HepG2 (cell line): ENCODE results near the gene DNAH8. TPM values are rescaled to one million over a fixed set of nuclear protein-coding genes. Genes with fewer than 3 reads are reported as not detected.

Source experiments
- ATAC-seq: fragments of 200-7000 bp; cut with Tn5 transposase; 3 replicates; pipeline ENCODE4 v1.9.1; 2020; ENCODE audit warnings: mild to moderate bottlenecking, moderate library complexity
- BruUV-seq: library from RNA; stranded (reverse); fragments of 400-500 nt; replicated peaks from 2 replicates; lab custom pipeline; 2021; lab: Mats Ljungman, UMichigan
- CTCF ChIA-PET: fragments of 300-600 bp; formaldehyde crosslinking; extraction: SDS; loops from one replicate; lab custom pipeline; 2021; ENCODE audit warnings: low total read pairs, inconsistent platforms, low intra/inter-chr PET ratio; lab: Yijun Ruan, JAX
- POLR2A ChIA-PET: fragments of 350-600 bp; sonication (Branson Sonifier 250); formaldehyde crosslinking; loops from one replicate; lab custom pipeline; 2020; ENCODE audit warnings: antibody characterized with exemption, inconsistent platforms; lab: Yijun Ruan, JAX
- DNase-seq: peaks from one replicate; pipeline ENCODE4 v3.0.0-alpha.2; 2015; ENCODE audit warnings: low spot score
- FAIRE-seq: peaks from 3 replicates; lab custom pipeline; 2011; peaks lifted over from hg19 to GRCh38; lab: Jason Lieb, UNC
- H2AFZ ChIP-seq: one replicate; pipeline ENCODE4 v1.6.1; 2011; ENCODE audit warnings: low read length, inconsistent platforms
- H3K27ac ChIP-seq: fragments of 300-600 bp; 3 replicates; pipeline ENCODE4 v1.8.0; 2011; ENCODE audit warnings: mixed run types, mild to moderate bottlenecking, mixed read lengths, low read length, inconsistent platforms; ENCODE audit not compliant: insufficient read depth; ENCODE audit errors: extremely low read length
- H3K27me3 ChIP-seq, 2 experiments: fragments of 200-600 bp in 1 of 2; 2 replicates in 1 of 2; 3 replicates in 1 of 2; pipeline versions ENCODE4 v1.6.0 to v1.8.0; 2011; ENCODE audit warnings: low read length in 2 of 2, mild to moderate bottlenecking in 2 of 2, moderate library complexity in 2 of 2, inconsistent platforms in 1 of 2; ENCODE audit not compliant: insufficient read depth in 2 of 2, control insufficient read depth in 1 of 2
- H3K36me3 ChIP-seq, 2 experiments: fragments of 200-600 bp in 1 of 2; replicated peaks in 1 of 2; 2 replicates in 1 of 2; 3 replicates in 1 of 2; pipeline versions ENCODE4 v1.5.1 to v1.8.0; 2011; ENCODE audit warnings: low read length in 2 of 2, inconsistent platforms in 1 of 2; ENCODE audit not compliant: insufficient read depth in 2 of 2, control insufficient read depth in 1 of 2
- H3K4me1 ChIP-seq: 2 replicates; pipeline ENCODE4 v1.5.1; 2012; ENCODE audit warnings: low read length, inconsistent platforms; ENCODE audit not compliant: insufficient read depth
- H3K4me2 ChIP-seq: 2 replicates; pipeline ENCODE4 v1.6.0; 2011; ENCODE audit warnings: low read depth, low read length, inconsistent platforms
- H3K4me3 ChIP-seq, 3 experiments: fragments of 200-600 bp in 1 of 3; sonication (generic), shearing (Covaris generic) in 1 of 3; replicated peaks in 1 of 3; 2 replicates each; pipeline ENCODE4 v1.5.1; 2011 to 2016; ENCODE audit warnings: low read length in 3 of 3, inconsistent platforms in 2 of 3, low read depth in 2 of 3, mild to moderate bottlenecking in 2 of 3, control low read depth in 1 of 3, mixed read lengths in 1 of 3; ENCODE audit not compliant: insufficient read depth in 1 of 3
- H3K79me2 ChIP-seq: one replicate; pipeline ENCODE4 v1.6.1; 2011; ENCODE audit warnings: low read length, inconsistent platforms; ENCODE audit not compliant: insufficient read depth
- H3K9ac ChIP-seq: 2 replicates; pipeline ENCODE4 v1.6.0; 2011; ENCODE audit warnings: mild to moderate bottlenecking, low read depth, low read length, inconsistent platforms; ENCODE audit not compliant: insufficient read depth
- H3K9me3 ChIP-seq: 2 replicates; pipeline ENCODE4 v1.5.1; 2012; ENCODE audit warnings: mild to moderate bottlenecking, low read length
- H4K20me1 ChIP-seq: 2 replicates; pipeline ENCODE4 v1.6.0; 2011; ENCODE audit warnings: inconsistent platforms, mild to moderate bottlenecking, low read length, moderate library complexity; ENCODE audit not compliant: insufficient read depth
- ARNT ChIP-seq: fragments of 450-650 bp; IDR thresholded peaks from 2 replicates; pipeline ENCODE4 v1.6.1; 2017
- NAIF1 ChIP-seq: sonication (generic); formaldehyde crosslinking; IDR thresholded peaks from 2 replicates; pipeline ENCODE4 v1.5.0; 2020; ENCODE audit warnings: mild to moderate bottlenecking, missing genetic modification reagents, borderline replicate concordance
- ZNF615 ChIP-seq: sonication (generic); formaldehyde crosslinking; IDR thresholded peaks from 2 replicates; pipeline ENCODE4 v1.5.0; 2020; ENCODE audit warnings: mild to moderate bottlenecking, missing genetic modification reagents, borderline replicate concordance
- ZNF788 ChIP-seq: sonication (generic); formaldehyde crosslinking; IDR thresholded peaks from 2 replicates; pipeline ENCODE4 v1.5.0; 2020; ENCODE audit warnings: mild to moderate bottlenecking, missing genetic modification reagents, borderline replicate concordance
- WGBS: methylation state at CpG from one replicate; pipeline ENCODE4 v1.1.6; 2017; ENCODE audit warnings: low lambda C conversion rate; 5-methylcytosine and 5-hydroxymethylcytosine counted together
- in situ Hi-C: cut with HindIII; loops from 2 replicates; pipeline ENCODE4 v1.10.0; 2017; ENCODE audit warnings: low pct_unique_long_range_greater_than_20kb; ENCODE audit not compliant: extremely low pct_ligation_motif_present
- intact Hi-C: fragments of 100-400 bp; cut with micrococcal nuclease; formaldehyde crosslinking; loops from one replicate; pipeline ENCODE4 v1.10.0; 2022; ENCODE audit not compliant: unreplicated experiment
- polyA plus RNA-seq, 8 experiments: library from polyadenylated mRNA; depleted of rRNA in 3 of 8; stranded (reverse) in 7 of 8; unstranded in 1 of 8; fragments of >200 nt; fragmentation: Illumina TruSeq in 4 of 8; extraction: Trizol in 4 of 8; gene quantifications; 2 replicates each; pipeline versions ENCODE4 v1.2.1 to v1.2.3, GENCODE V29; 2011 to 2016; ENCODE audit warnings: low read depth in 4 of 8, missing spikeins in 1 of 8, mixed read lengths in 1 of 8; ENCODE audit not compliant: insufficient read depth in 1 of 8
- total RNA-seq, 5 experiments: library from RNA; depleted of rRNA; stranded (reverse); fragments of >200 nt; fragmentation: Illumina TruSeq; extraction: Trizol; gene quantifications; 2 replicates each; pipeline ENCODE4 v1.2.3, GENCODE V29; 2016; ENCODE audit warnings: low read depth in 1 of 5
- TF ChIP-seq, protein P1 (sequence below): sonication (generic); formaldehyde crosslinking; IDR thresholded peaks from 2 replicates; pipeline ENCODE4 v1.4.0; 2020; ENCODE audit warnings: missing genetic modification reagents
- TF ChIP-seq, protein P2 (sequence below): sonication (generic); formaldehyde crosslinking; IDR thresholded peaks from 2 replicates; pipeline ENCODE4 v1.8.0; 2022; ENCODE audit warnings: missing genetic modification reagents, mild to moderate bottlenecking, borderline replicate concordance

The DNAH8 gene
- total and polyA plus RNA-seq, 2 of the 13 experiments (the other 11 are each of a cell fraction or from before 2014, with no cell fraction given): not detected

DNA sequence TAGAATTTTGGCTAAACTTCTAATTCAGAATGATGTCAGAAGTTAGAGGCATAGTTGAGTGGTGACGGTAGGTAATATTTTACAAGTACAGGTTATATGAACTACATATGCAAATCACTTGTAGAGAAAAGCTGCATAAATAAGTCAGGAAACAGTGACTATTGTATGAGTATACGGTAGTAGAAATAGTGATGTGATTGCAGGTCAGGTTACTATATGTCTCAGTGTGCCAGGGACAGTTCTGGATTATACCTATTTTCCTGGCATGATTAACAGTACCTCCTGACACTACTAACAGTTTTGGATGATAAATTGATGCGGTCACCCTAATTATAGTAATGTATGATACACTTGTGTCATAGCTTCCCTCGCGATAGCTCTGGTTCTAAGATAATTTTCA, 9.2 kb downstream of the DNAH8 start (continued):
- TF ChIP-seq, protein P1, sequence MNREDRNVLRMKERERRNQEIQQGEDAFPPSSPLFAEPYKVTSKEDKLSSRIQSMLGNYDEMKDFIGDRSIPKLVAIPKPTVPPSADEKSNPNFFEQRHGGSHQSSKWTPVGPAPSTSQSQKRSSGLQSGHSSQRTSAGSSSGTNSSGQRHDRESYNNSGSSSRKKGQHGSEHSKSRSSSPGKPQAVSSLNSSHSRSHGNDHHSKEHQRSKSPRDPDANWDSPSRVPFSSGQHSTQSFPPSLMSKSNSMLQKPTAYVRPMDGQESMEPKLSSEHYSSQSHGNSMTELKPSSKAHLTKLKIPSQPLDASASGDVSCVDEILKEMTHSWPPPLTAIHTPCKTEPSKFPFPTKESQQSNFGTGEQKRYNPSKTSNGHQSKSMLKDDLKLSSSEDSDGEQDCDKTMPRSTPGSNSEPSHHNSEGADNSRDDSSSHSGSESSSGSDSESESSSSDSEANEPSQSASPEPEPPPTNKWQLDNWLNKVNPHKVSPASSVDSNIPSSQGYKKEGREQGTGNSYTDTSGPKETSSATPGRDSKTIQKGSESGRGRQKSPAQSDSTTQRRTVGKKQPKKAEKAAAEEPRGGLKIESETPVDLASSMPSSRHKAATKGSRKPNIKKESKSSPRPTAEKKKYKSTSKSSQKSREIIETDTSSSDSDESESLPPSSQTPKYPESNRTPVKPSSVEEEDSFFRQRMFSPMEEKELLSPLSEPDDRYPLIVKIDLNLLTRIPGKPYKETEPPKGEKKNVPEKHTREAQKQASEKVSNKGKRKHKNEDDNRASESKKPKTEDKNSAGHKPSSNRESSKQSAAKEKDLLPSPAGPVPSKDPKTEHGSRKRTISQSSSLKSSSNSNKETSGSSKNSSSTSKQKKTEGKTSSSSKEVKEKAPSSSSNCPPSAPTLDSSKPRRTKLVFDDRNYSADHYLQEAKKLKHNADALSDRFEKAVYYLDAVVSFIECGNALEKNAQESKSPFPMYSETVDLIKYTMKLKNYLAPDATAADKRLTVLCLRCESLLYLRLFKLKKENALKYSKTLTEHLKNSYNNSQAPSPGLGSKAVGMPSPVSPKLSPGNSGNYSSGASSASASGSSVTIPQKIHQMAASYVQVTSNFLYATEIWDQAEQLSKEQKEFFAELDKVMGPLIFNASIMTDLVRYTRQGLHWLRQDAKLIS (CRISPR knock-in tag): no peak
- TF ChIP-seq ARNT (no peak), ZNF788 (CRISPR knock-in tag) (no peak)
- TF ChIP-seq, protein P2, sequence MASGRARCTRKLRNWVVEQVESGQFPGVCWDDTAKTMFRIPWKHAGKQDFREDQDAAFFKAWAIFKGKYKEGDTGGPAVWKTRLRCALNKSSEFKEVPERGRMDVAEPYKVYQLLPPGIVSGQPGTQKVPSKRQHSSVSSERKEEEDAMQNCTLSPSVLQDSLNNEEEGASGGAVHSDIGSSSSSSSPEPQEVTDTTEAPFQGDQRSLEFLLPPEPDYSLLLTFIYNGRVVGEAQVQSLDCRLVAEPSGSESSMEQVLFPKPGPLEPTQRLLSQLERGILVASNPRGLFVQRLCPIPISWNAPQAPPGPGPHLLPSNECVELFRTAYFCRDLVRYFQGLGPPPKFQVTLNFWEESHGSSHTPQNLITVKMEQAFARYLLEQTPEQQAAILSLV: no peak

DNA sequence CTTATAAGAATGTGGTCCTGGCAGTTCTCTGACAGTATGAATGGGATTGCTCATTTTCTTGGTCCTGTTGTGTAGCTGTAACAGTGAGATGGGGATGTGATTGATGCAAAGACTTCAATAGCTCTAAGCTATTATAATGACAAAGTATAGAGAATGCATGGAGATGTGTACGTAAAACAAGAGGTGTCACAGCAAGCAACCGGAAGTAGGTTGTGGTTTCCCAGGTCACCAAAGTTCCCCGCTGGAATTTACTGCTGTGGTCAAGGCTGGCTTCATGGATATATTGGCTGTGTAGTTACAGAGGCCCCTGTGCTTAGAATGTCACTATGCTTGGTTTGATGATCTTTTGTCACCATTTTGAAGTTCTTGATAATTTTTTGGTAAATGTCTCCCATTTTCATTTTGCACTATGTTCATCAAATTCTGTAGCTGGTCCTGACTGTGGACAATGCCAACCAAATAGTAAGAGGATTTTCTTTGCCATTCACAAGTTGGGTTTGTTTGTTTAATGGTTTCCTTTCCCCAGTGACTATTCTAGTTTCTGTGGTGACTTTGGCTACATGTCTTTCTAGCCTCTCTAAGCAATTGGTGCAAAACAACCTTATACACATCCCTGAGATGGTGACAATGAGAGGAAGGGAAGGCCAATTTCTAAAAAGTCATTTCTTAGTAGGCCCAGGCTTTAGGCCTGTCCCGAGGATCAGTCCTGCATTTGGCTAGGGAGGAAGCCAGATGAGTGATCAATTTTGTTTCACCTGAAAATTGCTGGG, 10.5 kb downstream of the DNAH8 start:
- 10% methylated on average over 4 of the region's 4 CpGs for WGBS
- ChIA-PET CTCF (no interaction called here), POLR2A (no interaction called here)
- intact Hi-C loops: no loop called here
- in situ Hi-C loops: no loop called here
- H3K9ac ChIP-seq: no peak overlapping the region
- ATAC-seq: no peak
- H2AFZ ChIP-seq: no peak overlapping the region
- no peaks in the 10 kb centered on the region for H3K9me3 ChIP-seq
- H3K27me3 ChIP-seq: no peaks in the 10 kb centered on the region
- H4K20me1 ChIP-seq: no peaks in the 10 kb centered on the region
- H3K27ac ChIP-seq: no peak overlapping the region
- DNase-seq: no peak
- FAIRE-seq: no peak
- no peaks in the 10 kb centered on the region for H3K79me2 ChIP-seq
- H3K4me3 ChIP-seq: no peak overlapping the region
- no TSS peak for BruUV-seq
- TF ChIP-seq ZNF615 (no peak), NAIF1 (CRISPR knock-in tag) (no peak)
- no peak overlapping the region for H3K4me2 ChIP-seq
- peaks cover 3% of the 10 kb centered on the region; the same call in 1 of the 2 replicates for H3K4me1 ChIP-seq
- no peaks in the 10 kb centered on the region for H3K36me3 ChIP-seq
